ENCODE measurements around the gene RNF157. TPM values are rescaled to one million over a fixed set of nuclear protein-coding genes. Genes with fewer than 3 reads are reported as not detected.

RNF157 gene
- total and polyA plus RNA-seq, 2 of the 13 experiments (the other 11 are each of a cell fraction or from before 2014, with no cell fraction given), result 0.44 to 1.5 TPM

- TF ChIP-seq ZNF142 (CRISPR knock-in tag; IDR thresholded peaks at IDR 0.05) (no peak; the same call in 1 of the 2 replicates), ZNF235 (CRISPR knock-in tag; IDR thresholded peaks at IDR 0.05; ENCODE audit: borderline replicate concordance) (no peak), KDM3A (CRISPR knock-in tag; IDR thresholded peaks at IDR 0.05; ENCODE audit: low read depth) (no peak; the same call in 1 of the 2 replicates), CHD2 (IDR thresholded peaks at IDR 0.05; ENCODE audit: low read depth, low read length) (no peak; the same call in 1 of the 2 replicates), ZNF607 (CRISPR knock-in tag; IDR thresholded peaks at IDR 0.05; ENCODE audit: borderline replicate concordance) (no peak), ZNF354B (CRISPR knock-in tag; IDR thresholded peaks at IDR 0.05) (no peak), ZC3H4 (CRISPR knock-in tag; IDR thresholded peaks at IDR 0.05; ENCODE audit: borderline replicate concordance) (no peak), CEBPG (CRISPR knock-in tag; IDR thresholded peaks at IDR 0.05) (no peak), MXD1 (CRISPR knock-in tag; IDR thresholded peaks at IDR 0.05) (no peak; the same call in 1 of the 2 replicates), ZNF766 (CRISPR knock-in tag; IDR thresholded peaks at IDR 0.05; ENCODE audit: borderline replicate concordance) (no peak), HDAC6 (IDR thresholded peaks at IDR 0.05; ENCODE audit: low read depth, low read length) (no peak)
- TF ChIP-seq, protein P1, sequence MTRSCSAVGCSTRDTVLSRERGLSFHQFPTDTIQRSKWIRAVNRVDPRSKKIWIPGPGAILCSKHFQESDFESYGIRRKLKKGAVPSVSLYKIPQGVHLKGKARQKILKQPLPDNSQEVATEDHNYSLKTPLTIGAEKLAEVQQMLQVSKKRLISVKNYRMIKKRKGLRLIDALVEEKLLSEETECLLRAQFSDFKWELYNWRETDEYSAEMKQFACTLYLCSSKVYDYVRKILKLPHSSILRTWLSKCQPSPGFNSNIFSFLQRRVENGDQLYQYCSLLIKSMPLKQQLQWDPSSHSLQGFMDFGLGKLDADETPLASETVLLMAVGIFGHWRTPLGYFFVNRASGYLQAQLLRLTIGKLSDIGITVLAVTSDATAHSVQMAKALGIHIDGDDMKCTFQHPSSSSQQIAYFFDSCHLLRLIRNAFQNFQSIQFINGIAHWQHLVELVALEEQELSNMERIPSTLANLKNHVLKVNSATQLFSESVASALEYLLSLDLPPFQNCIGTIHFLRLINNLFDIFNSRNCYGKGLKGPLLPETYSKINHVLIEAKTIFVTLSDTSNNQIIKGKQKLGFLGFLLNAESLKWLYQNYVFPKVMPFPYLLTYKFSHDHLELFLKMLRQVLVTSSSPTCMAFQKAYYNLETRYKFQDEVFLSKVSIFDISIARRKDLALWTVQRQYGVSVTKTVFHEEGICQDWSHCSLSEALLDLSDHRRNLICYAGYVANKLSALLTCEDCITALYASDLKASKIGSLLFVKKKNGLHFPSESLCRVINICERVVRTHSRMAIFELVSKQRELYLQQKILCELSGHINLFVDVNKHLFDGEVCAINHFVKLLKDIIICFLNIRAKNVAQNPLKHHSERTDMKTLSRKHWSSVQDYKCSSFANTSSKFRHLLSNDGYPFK (CRISPR knock-in tag; IDR thresholded peaks at IDR 0.05; ENCODE audit: borderline replicate concordance), result no peak
- TF ChIP-seq, protein P2, sequence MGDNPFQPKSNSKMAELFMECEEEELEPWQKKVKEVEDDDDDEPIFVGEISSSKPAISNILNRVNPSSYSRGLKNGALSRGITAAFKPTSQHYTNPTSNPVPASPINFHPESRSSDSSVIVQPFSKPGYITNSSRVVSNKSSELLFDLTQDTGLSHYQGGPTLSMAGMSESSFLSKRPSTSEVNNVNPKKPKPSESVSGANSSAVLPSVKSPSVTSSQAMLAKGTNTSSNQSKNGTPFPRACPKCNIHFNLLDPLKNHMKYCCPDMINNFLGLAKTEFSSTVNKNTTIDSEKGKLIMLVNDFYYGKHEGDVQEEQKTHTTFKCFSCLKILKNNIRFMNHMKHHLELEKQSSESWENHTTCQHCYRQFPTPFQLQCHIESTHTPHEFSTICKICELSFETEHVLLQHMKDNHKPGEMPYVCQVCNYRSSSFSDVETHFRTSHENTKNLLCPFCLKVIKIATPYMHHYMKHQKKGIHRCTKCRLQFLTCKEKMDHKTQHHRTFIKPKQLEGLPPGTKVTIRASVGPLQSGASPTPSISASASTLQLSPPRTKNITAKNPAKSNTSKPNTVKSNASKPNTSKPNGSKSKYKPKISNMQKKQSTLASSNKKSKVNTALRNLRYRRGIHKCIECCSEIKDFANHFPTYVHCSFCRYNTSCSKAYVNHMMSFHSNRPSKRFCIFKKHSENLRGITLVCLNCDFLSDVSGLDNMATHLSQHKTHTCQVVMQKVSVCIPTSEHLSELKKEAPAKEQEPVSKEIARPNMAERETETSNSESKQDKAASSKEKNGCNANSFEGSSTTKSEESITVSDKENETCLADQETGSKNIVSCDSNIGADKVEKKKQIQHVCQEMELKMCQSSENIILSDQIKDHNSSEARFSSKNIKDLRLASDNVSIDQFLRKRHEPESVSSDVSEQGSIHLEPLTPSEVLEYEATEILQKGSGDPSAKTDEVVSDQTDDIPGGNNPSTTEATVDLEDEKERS (CRISPR knock-in tag; IDR thresholded peaks at IDR 0.05), result no peak
Measured at GRCh38 chr17:76240461-76241203, at the start of gene RNF157 (continued).
